ENCODE data around the gene DLGAP4. TPM values are rescaled to one million over a fixed set of nuclear protein-coding genes. Genes with fewer than 3 reads are reported as not detected.
A peak's percentile ranks its signal among the peaks of the same experiment; 100 is the strongest.

Gene DLGAP4
- total RNA-seq, 4 donors from 2014 or later, result 33.5 to 159 (median 56.6) TPM

- WGBS, 2 donors (ENCODE audit: low coverage in 1 of 2), result 52 to 77% methylated on average over 2 to 3 of the region's 3 CpGs
- intact Hi-C loops (cut with DNase I; ENCODE audit: low total_unique reads), result no loop called here
- Histone ChIP-seq H3K27me3 (peaks cover 33% of the 10 kb centered on the region), H3K4me3 (no peak overlapping the region), H3K36me3 (no peaks in the 10 kb centered on the region), H3K4me1 (no peaks in the 10 kb centered on the region), H3K9me3 (no peaks in the 10 kb centered on the region), H3K27ac (no peak overlapping the region)
- no peak for TF ChIP-seq EP300 (IDR thresholded peaks at IDR 0.05; ENCODE audit: low read depth)
- no peak for TF ChIP-seq POLR2A (IDR thresholded peaks at IDR 0.05)
- no peak for TF ChIP-seq POLR2AphosphoS5 (IDR thresholded peaks at IDR 0.05)
- TF ChIP-seq, protein P1, sequence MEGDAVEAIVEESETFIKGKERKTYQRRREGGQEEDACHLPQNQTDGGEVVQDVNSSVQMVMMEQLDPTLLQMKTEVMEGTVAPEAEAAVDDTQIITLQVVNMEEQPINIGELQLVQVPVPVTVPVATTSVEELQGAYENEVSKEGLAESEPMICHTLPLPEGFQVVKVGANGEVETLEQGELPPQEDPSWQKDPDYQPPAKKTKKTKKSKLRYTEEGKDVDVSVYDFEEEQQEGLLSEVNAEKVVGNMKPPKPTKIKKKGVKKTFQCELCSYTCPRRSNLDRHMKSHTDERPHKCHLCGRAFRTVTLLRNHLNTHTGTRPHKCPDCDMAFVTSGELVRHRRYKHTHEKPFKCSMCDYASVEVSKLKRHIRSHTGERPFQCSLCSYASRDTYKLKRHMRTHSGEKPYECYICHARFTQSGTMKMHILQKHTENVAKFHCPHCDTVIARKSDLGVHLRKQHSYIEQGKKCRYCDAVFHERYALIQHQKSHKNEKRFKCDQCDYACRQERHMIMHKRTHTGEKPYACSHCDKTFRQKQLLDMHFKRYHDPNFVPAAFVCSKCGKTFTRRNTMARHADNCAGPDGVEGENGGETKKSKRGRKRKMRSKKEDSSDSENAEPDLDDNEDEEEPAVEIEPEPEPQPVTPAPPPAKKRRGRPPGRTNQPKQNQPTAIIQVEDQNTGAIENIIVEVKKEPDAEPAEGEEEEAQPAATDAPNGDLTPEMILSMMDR (IDR thresholded peaks at IDR 0.05), result no peak
- in situ Hi-C loops (cut with MboI; ENCODE audit: low pct_ligation_motif_present in 1 of 4, low pct_unique_long_range_greater_than_20kb in 1 of 4, low sequenced_read_pairs in 3 of 4), result no loop called here
- no peak for DNase-seq
Measured at GRCh38 chr20:36398515-36398914, 92.4 kb downstream of the DLGAP4 start.

DNA sequence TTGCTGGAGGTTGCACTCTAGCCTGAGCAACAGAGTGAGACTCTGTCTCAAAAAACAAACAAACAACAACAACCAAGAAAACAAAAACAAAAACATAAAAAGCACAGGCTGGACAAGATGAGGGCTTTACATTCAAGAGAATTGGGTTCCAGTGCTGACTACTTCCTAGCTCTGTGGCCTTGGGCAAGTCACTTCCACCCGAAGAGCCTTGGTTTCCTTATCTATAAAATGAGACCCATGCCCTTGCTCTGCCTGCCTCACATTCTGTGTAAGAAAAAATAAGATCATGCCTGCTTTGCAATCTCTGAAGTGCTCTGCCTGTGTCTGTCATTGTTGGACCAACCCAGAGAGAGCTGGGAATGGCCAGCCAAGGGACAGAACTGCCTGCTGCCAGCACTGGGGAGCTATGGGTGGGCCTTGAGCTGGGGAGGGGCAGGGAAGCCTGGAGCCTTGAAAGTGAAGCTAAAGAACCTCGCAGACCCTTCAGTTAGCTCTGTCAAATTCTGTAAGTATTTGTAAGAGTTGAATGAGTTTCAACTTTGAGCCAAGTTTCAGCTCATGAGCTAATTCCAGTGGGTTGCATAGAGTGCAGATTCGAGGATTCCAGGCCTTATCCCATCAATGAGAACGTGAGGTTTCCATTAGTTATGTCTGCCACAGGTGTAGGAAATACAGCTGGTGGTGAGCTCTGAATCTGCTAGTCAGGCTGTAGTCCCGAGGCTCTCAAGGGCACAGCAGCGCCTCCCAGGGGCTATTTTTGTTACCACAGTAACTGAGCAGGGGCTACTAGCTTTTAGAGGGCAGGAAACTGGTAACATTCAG, 93.2 kb downstream of the DLGAP4 start:
- TF ChIP-seq EP300 (IDR thresholded peaks at IDR 0.05; ENCODE audit: low read depth), result no peak
- TF ChIP-seq, protein P1 (IDR thresholded peaks at IDR 0.05), result peak in 1 of 5 experiments; percentile 11
- Histone ChIP-seq H3K27ac (no peak overlapping the region), H3K27me3 (peaks cover 38% of the 10 kb centered on the region), H3K4me3 (no peak overlapping the region), H3K36me3 (no peaks in the 10 kb centered on the region), H3K4me1 (no peaks in the 10 kb centered on the region), H3K9me3 (no peaks in the 10 kb centered on the region)
- peak; percentile 38 for DNase-seq
- in situ Hi-C loops (cut with MboI; ENCODE audit: low pct_ligation_motif_present in 1 of 4, low pct_unique_long_range_greater_than_20kb in 1 of 4, low sequenced_read_pairs in 3 of 4) (no loop called here), intact Hi-C loops (cut with DNase I; ENCODE audit: low total_unique reads) (no loop called here)
- WGBS, 2 donors (ENCODE audit: low coverage in 1 of 2), result 28% methylated on average over 6 of the region's 6 CpGs; no CpG with 5 or more reads in 1 of the 2 donors

- intact Hi-C loops (cut with DNase I; ENCODE audit: low total_unique reads) (no loop called here), in situ Hi-C loops (cut with MboI; ENCODE audit: low pct_ligation_motif_present in 1 of 4, low pct_unique_long_range_greater_than_20kb in 1 of 4, low sequenced_read_pairs in 3 of 4) (no loop called here)
- H3K4me1 ChIP-seq, result no peaks in the 10 kb centered on the region
- WGBS, 2 donors (ENCODE audit: low coverage in 1 of 2), result 55 to 62% methylated on average over 6 to 7 of the region's 7 CpGs
- no peak for DNase-seq
- H3K27me3 ChIP-seq, result peaks cover 38% of the 10 kb centered on the region
- H3K36me3 ChIP-seq, result no peaks in the 10 kb centered on the region
- no peak overlapping the region for H3K27ac ChIP-seq
- H3K9me3 ChIP-seq, result no peaks in the 10 kb centered on the region
- no peak overlapping the region for H3K4me3 ChIP-seq
- no peak for TF ChIP-seq POLR2AphosphoS5 (IDR thresholded peaks at IDR 0.05)
- TF ChIP-seq POLR2A (IDR thresholded peaks at IDR 0.05), result no peak
- no peak for TF ChIP-seq EP300 (IDR thresholded peaks at IDR 0.05; ENCODE audit: low read depth)
- TF ChIP-seq, protein P1 (IDR thresholded peaks at IDR 0.05), result no peak
Measured at GRCh38 chr20:36399969-36400545, 93.9 kb downstream of the DLGAP4 start.

DNA sequence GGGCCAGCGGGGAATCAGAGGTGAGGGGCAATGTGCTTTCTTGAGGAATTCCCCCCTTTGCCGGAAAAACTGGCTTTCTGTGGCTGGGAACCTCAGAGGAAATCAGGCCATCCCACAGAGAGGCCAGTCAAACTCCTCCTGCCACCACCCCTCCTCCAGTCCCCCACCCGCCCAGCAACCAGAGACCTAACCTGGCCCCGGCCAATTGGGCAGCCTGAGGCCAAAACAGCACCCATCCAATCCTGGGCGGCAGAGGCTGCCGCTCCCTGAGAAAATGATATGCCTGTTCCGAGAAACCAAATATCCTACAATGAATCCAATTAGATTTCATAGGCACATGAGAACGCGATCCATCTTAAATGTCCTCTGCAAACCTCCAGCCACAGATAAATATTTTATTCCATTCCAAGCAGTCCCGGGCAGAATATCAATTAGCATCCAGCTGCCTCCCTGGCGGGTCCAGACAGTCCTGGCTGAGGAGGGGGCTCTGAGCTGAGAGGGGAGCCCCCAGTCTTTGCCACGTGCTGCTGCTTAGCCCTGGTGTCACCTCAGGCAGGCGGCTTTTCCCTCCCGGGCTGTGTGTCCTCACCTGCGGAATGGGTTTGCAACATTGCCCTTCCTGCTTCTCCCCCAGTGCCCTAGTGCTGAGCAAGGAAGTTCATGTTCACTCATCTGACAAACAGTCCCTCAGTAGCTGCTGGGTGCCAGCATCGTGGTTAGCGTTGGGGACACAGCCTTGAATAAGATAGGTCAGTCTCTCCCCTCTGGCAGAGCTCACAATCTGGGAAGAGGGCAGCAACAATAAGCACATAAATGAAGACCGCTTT, 95.0 kb downstream of the DLGAP4 start:
- H3K4me3 ChIP-seq, result no peak overlapping the region
- intact Hi-C loops (cut with DNase I; ENCODE audit: low total_unique reads) (no loop called here), in situ Hi-C loops (cut with MboI; ENCODE audit: low pct_ligation_motif_present in 1 of 4, low pct_unique_long_range_greater_than_20kb in 1 of 4, low sequenced_read_pairs in 3 of 4) (no loop called here)
- DNase-seq, result no peak
- WGBS, 2 donors (ENCODE audit: low coverage in 1 of 2), result 54 to 100% methylated on average over 1 to 18 of the region's 18 CpGs
- H3K27ac ChIP-seq, result no peak overlapping the region
- TF ChIP-seq POLR2A (IDR thresholded peaks at IDR 0.05) (no peak), POLR2AphosphoS5 (IDR thresholded peaks at IDR 0.05) (no peak), EP300 (IDR thresholded peaks at IDR 0.05; ENCODE audit: low read depth) (no peak)
- TF ChIP-seq, protein P1 (IDR thresholded peaks at IDR 0.05), result no peak
- H3K9me3 ChIP-seq, result no peaks in the 10 kb centered on the region
- peaks cover 38% of the 10 kb centered on the region for H3K27me3 ChIP-seq
- no peaks in the 10 kb centered on the region for H3K36me3 ChIP-seq
- no peaks in the 10 kb centered on the region for H3K4me1 ChIP-seq
